ENCODE measurements around the gene NKD2. TPM values are rescaled to one million over a fixed set of nuclear protein-coding genes. Genes with fewer than 3 reads are reported as not detected.

The NKD2 gene
- total RNA-seq, 1 donor = 2.2 TPM

DNA sequence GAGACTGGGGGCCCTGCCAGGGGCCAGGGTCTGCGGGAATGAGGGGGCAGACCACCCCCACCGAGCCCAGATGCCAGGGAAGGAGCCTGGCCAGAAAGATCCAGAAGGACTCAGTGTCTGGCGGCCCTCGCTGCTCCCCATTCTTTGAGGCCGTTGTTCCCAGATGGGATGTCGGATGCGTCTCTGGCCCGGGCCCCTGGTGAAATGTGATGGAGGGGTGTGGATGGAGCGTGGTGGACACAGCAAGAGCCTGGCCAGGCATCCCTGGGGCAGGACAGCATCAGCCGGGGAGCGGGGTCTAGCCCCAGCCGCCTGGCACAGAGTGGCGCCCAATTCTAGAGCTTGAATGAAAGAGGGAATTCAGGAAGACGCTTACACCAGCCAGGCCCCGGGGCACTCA, 46.2 kb upstream of the NKD2 start:
- no peak overlapping the region for H3K4me3 ChIP-seq (ENCODE audit: low read depth, low read length)
- no peak for DNase-seq (ENCODE audit: low read depth)
- TF ChIP-seq, protein P1, sequence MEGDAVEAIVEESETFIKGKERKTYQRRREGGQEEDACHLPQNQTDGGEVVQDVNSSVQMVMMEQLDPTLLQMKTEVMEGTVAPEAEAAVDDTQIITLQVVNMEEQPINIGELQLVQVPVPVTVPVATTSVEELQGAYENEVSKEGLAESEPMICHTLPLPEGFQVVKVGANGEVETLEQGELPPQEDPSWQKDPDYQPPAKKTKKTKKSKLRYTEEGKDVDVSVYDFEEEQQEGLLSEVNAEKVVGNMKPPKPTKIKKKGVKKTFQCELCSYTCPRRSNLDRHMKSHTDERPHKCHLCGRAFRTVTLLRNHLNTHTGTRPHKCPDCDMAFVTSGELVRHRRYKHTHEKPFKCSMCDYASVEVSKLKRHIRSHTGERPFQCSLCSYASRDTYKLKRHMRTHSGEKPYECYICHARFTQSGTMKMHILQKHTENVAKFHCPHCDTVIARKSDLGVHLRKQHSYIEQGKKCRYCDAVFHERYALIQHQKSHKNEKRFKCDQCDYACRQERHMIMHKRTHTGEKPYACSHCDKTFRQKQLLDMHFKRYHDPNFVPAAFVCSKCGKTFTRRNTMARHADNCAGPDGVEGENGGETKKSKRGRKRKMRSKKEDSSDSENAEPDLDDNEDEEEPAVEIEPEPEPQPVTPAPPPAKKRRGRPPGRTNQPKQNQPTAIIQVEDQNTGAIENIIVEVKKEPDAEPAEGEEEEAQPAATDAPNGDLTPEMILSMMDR (IDR thresholded peaks at IDR 0.05; ENCODE audit: insufficient read depth, low read depth, low read length) = no peak

DNA sequence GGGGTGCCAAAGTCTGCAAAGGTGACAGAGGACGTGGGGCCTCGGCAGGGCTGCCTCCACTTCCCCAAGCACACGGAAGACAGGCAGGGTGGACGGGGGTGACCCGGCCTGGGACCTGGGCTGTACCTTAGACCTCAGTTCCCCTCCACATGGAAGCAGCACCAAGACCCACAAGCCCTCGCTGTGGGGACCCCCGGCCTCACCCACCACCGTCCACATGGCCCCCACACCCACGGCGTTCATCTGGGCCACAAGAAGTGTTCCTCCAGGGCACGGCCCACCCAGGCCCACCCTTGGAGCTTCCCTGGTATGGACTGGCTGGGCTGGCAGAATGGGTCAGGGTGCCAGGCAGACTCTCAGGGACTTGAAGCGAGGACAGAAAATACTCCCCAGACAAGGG, 45.8 kb upstream of the NKD2 start:
- TF ChIP-seq, protein P1 (IDR thresholded peaks at IDR 0.05; ENCODE audit: insufficient read depth, low read depth, low read length) = no peak
- no peak for DNase-seq (ENCODE audit: low read depth)
- H3K4me3 ChIP-seq (ENCODE audit: low read depth, low read length) = no peak overlapping the region

DNA sequence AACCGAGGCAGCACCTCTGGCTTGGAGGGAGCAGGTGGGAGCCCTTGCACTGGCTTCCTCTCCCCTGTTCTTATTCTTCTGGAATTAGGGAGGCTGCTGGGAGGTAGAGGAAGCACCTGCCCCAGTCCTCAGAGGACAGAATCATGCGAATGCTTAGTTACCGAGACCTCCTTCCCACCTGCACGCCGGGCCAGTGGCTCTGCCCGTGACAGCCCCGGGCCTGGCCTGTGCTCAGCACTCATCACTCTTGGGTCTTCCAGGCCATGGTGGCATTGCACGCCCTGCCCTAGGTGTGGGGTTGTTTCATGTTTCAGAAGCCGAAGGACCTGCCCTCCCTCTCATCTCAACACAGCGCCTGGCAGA, 45.3 kb upstream of the NKD2 start:
- H3K4me3 ChIP-seq (ENCODE audit: low read depth, low read length) = no peak overlapping the region
- DNase-seq (ENCODE audit: low read depth) = no peak
- TF ChIP-seq, protein P1 (IDR thresholded peaks at IDR 0.05; ENCODE audit: insufficient read depth, low read depth, low read length) = no peak

DNA sequence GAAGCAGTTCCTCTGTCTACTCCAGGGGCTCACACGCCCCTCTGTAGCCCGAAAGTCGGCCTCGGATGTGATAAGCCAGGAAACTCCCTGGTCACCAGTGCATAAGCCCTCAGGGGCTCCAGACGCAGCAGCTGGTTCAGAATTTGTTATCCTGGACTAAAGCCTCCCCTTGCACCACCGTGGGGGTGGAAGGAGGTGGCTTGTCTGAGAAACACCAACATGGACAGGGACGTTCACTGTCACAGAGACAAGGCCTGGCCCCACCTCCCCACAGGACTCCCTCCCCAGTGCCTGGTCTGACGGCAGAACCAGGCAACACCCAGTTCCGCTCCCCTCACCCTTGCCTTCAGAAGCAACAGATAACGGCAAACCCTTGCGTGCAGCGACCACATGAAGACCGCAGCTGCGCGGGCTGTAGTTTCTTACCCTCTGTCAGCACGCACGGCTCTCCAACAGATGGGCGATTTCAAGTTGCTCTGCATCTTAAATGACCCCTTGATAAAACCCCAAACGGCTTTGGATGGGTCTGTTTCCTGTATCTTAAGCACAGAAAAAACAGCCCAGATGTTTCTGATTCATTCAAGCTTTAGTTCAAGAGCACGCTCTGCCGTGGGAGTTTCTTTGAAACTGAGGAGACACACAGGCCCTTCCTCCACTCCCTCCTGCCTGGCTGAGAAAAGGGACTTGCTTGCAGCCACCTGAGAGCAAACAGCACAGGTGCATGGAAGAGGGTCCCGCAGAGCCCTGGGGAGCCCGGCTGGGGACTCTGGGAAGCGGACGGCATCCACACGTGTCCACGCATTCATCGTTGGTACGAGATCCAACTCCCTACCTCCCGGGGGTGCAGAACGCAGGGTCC, 44.7 kb upstream of the NKD2 start:
- DNase-seq (ENCODE audit: low read depth) = peak; percentile 99
- H3K4me3 ChIP-seq (ENCODE audit: low read depth, low read length) = peak overlapping the region; percentile 19
- TF ChIP-seq, protein P1 (IDR thresholded peaks at IDR 0.05; ENCODE audit: insufficient read depth, low read depth, low read length) = no peak

DNA sequence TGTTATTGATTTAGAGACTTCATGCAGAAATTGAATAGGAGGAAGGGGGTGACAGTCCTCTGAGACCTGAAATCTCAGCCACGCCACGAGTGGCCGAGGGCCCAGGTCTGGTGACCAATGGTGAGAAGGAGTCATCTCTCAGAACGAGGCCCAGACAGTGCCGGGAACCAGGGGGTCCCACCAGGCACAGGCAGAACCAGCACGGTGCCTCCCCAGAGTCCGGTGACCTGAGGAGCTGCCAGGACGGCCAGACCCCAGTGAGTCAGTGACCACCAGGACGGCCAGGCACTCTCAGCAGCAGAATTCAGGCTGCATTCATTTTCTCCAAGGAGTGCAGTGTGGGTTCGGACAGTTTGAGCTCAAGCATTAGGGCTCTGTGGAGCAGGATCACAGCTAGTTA, 43.8 kb upstream of the NKD2 start:
- TF ChIP-seq, protein P1 (IDR thresholded peaks at IDR 0.05; ENCODE audit: insufficient read depth, low read depth, low read length) = no peak
- DNase-seq (ENCODE audit: low read depth) = peak; percentile 40
- H3K4me3 ChIP-seq (ENCODE audit: low read depth, low read length) = no peak overlapping the region

DNA sequence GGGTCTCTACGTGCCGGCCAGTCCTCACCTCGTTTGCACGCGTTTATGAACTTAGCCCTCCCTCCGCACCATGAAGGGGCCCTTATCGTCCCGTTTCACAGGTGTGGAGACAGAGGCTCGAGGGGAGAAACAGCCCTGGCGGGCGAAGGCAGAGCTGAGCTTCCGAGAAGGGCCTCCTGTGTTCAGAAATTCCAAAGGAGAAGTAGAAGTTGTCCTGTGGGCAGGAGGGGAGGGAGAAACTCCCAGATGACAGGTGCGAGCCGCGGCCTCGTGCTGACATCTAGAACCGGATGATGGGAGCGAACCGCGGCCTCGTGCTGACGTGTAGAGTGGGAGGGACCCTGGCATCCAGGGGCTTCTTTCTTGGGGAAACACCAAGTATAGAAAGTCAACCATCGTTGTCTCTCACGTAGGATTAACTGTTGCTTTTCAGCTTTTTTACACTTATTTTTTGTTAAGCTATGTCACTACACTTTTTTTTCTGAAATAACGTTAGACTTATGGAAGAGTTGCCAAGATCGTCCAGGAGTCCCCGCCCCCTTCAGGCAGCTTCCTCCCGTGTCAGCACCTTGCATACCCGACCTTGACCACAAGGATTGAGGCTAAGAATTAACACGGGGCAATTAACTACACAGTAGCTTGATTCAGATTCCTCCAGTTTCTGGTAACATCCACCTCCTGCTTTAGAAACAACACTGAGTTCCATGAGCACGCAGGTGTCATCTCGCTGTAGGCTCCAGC, 42.8 kb upstream of the NKD2 start:
- TF ChIP-seq, protein P1 (IDR thresholded peaks at IDR 0.05; ENCODE audit: insufficient read depth, low read depth, low read length) = no peak
- H3K4me3 ChIP-seq (ENCODE audit: low read depth, low read length) = no peak overlapping the region
- no peak for DNase-seq (ENCODE audit: low read depth)

Data from fibroblast of villous mesenchyme (primary cell).